Nephron progenitor cell (in vitro differentiated cells): ENCODE results near the gene COPS4.
A peak's percentile ranks its signal among the peaks of the same experiment; 100 is the strongest.
"Not testable (repeated sequence)": the region's sequence is repeated elsewhere in the genome, so short reads cannot be mapped to it uniquely, and the experiment has no call there.

Experiments
- DNase-seq: peaks from one replicate; pipeline ENCODE4 v3.0.0; 2021
- H3K27ac Mint-ChIP-seq: 2 replicates; pipeline ENCODE4 v1.8.0; 2021; ENCODE audit warnings: mild to moderate bottlenecking, moderate library complexity, mixed read lengths
- H3K27me3 Mint-ChIP-seq: 2 replicates; pipeline ENCODE4 v1.8.0; 2021; ENCODE audit warnings: mild to moderate bottlenecking, low read depth, mixed read lengths; ENCODE audit not compliant: poor library complexity
- H3K36me3 Mint-ChIP-seq: 2 replicates; pipeline ENCODE4 v1.8.0; 2021; ENCODE audit warnings: low read depth, mixed read lengths
- H3K4me1 Mint-ChIP-seq: 2 replicates; pipeline ENCODE4 v1.8.0; 2021; ENCODE audit warnings: mixed read lengths
- H3K4me3 Mint-ChIP-seq: 2 replicates; pipeline ENCODE4 v1.8.0; 2021; ENCODE audit warnings: mild to moderate bottlenecking, moderate library complexity, mixed read lengths
- H3K9me3 Mint-ChIP-seq: 2 replicates; pipeline ENCODE4 v1.8.0; 2021; ENCODE audit warnings: mild to moderate bottlenecking, moderate library complexity, mixed read lengths
- CTCF ChIP-seq: fragments of 200-600 bp; sonication (generic); IDR thresholded peaks from 2 replicates; pipeline ENCODE4 v1.5.0; 2021; ENCODE audit warnings: antibody characterized with exemption

The COPS4 gene

GRCh38 chr4:83002329-83002728 lies 32.7 kb upstream of the COPS4 start:
- Mint-ChIP-seq H3K27me3 (peaks cover 2% of the 10 kb centered on the region), H3K9me3 (peaks cover 4% of the 10 kb centered on the region), H3K4me3 (no peak overlapping the region), H3K27ac (no peak overlapping the region), H3K4me1 (peaks cover 9% of the 10 kb centered on the region), H3K36me3 (peaks cover 24% of the 10 kb centered on the region)
- no peak for DNase-seq
- TF ChIP-seq CTCF = no peak

GRCh38 chr4:83003044-83003791 lies 31.8 kb upstream of the COPS4 start:
- not testable (repeated sequence) for H3K27me3 Mint-ChIP-seq, H3K4me3 Mint-ChIP-seq, H3K27ac Mint-ChIP-seq, H3K9me3 Mint-ChIP-seq, DNase-seq
- Mint-ChIP-seq H3K36me3 (peaks cover 32% of the 10 kb centered on the region), H3K4me1 (peaks cover 13% of the 10 kb centered on the region)

- no peak for TF ChIP-seq CTCF
- peak overlapping the region; percentile 94 for H3K4me3 Mint-ChIP-seq
- H3K27me3 Mint-ChIP-seq = no peaks in the 10 kb centered on the region
- peaks cover 48% of the 10 kb centered on the region for H3K4me1 Mint-ChIP-seq
- H3K27ac Mint-ChIP-seq = peak overlapping the region; percentile 99
- DNase-seq = no peak
- peaks cover 20% of the 10 kb centered on the region for H3K36me3 Mint-ChIP-seq
- H3K9me3 Mint-ChIP-seq = peaks cover 11% of the 10 kb centered on the region
These were observed 25.5 kb upstream of the COPS4 start for GRCh38 chr4:83009529-83009928.

GRCh38 chr4:83010111-83010521 lies 24.9 kb upstream of the COPS4 start:
- peaks cover 48% of the 10 kb centered on the region for H3K4me1 Mint-ChIP-seq
- H3K4me3 Mint-ChIP-seq = peak overlapping the region; percentile 94
- no peak for DNase-seq
- no peaks in the 10 kb centered on the region for H3K27me3 Mint-ChIP-seq
- peaks cover 20% of the 10 kb centered on the region for H3K36me3 Mint-ChIP-seq
- peak overlapping the region; percentile 99 for H3K27ac Mint-ChIP-seq
- H3K9me3 Mint-ChIP-seq = peaks cover 11% of the 10 kb centered on the region
- TF ChIP-seq CTCF = no peak

- peaks cover 9% of the 10 kb centered on the region for H3K9me3 Mint-ChIP-seq
- DNase-seq = peak; percentile 81
- no peak for TF ChIP-seq CTCF
- H3K27ac Mint-ChIP-seq = peak within 1 kb of the TSS; percentile 99
- H3K36me3 Mint-ChIP-seq = peaks cover 18% of the 10 kb centered on the region
- peaks cover 48% of the 10 kb centered on the region for H3K4me1 Mint-ChIP-seq
- H3K27me3 Mint-ChIP-seq = no peaks in the 10 kb centered on the region
- H3K4me3 Mint-ChIP-seq = peak within 1 kb of the TSS; percentile 94
These were observed 24.3 kb upstream of the COPS4 start, which contains the start of gene LIN54 for GRCh38 chr4:83010522-83011318. Gene LIN54, minus strand, starts transcription at chr4:83010823. Its CDS starts 25,979 bp downstream, at chr4:82984844.

- Mint-ChIP-seq H3K27ac (peak overlapping the region; percentile 92), H3K9me3 (peaks cover 7% of the 10 kb centered on the region), H3K27me3 (no peaks in the 10 kb centered on the region), H3K4me1 (peaks cover 48% of the 10 kb centered on the region), H3K4me3 (peak overlapping the region; percentile 94), H3K36me3 (peaks cover 10% of the 10 kb centered on the region)
- no peak for DNase-seq
- no peak for TF ChIP-seq CTCF
These were observed 23.2 kb upstream of the COPS4 start for GRCh38 chr4:83011689-83012199.
